Caco-2 (cell line): ENCODE data around the gene CLECL1. TPM values are rescaled to one million over a fixed set of nuclear protein-coding genes. Genes with fewer than 3 reads are reported as not detected.

Experiments used
- BruUV-seq: library from RNA; stranded (reverse); fragments of 400-500 nt; replicated peaks from 2 replicates; lab custom pipeline; 2021; lab: Mats Ljungman, UMichigan
- CTCF ChIA-PET: fragments of 300-600 bp; sonication (Branson Sonifier 250); formaldehyde crosslinking; loops from one replicate; lab custom pipeline; 2022; ENCODE audit warnings: antibody characterized with exemption; lab: Charles Lee
- POLR2A ChIA-PET: fragments of 300-600 bp; sonication (Branson Sonifier 250); formaldehyde crosslinking; loops from one replicate; lab custom pipeline; 2022; ENCODE audit warnings: antibody characterized with exemption; lab: Charles Lee
- DNase-seq, 2 experiments: peaks; one replicate each; pipeline versions ENCODE4 v3.0.0 to v3.0.0-alpha.2; 2020 to 2022
- H3K27me3 ChIP-seq: replicated peaks from 2 replicates; pipeline ENCODE4 v1.6.0; 2011; ENCODE audit warnings: low read length; ENCODE audit not compliant: control insufficient read depth, insufficient read depth
- H3K36me3 ChIP-seq: 2 replicates; pipeline ENCODE4 v1.5.1; 2011; ENCODE audit warnings: low read length; ENCODE audit not compliant: control insufficient read depth, insufficient read depth
- H3K4me1 ChIP-seq: fragments of 250-450 bp; sonication (Bioruptor Pico); 2 replicates; pipeline ENCODE4 v1.5.1; 2020; ENCODE audit warnings: mild to moderate bottlenecking
- H3K4me3 ChIP-seq: 2 replicates; pipeline ENCODE4 v1.5.1; 2011; ENCODE audit warnings: low read depth, mild to moderate bottlenecking, control low read depth, low read length
- H3K9me3 ChIP-seq: fragments of 250-450 bp; sonication (Bioruptor Pico); 2 replicates; pipeline ENCODE4 v1.5.1; 2020; ENCODE audit warnings: mild to moderate bottlenecking, moderate library complexity
- H3K27ac Mint-ChIP-seq: one replicate; pipeline ENCODE4 v1.8.0; 2022; ENCODE audit warnings: mixed read lengths; ENCODE audit not compliant: unreplicated experiment
- H3K27me3 Mint-ChIP-seq: one replicate; pipeline ENCODE4 v1.8.0; 2022; ENCODE audit warnings: mixed read lengths; ENCODE audit not compliant: insufficient read depth, unreplicated experiment
- H3K36me3 Mint-ChIP-seq: one replicate; pipeline ENCODE4 v1.8.0; 2022; ENCODE audit warnings: mild to moderate bottlenecking, mixed read lengths; ENCODE audit not compliant: insufficient read depth, unreplicated experiment
- H3K4me1 Mint-ChIP-seq: one replicate; pipeline ENCODE4 v1.8.0; 2022; ENCODE audit warnings: low read depth, mixed read lengths; ENCODE audit not compliant: unreplicated experiment
- H3K4me3 Mint-ChIP-seq: one replicate; pipeline ENCODE4 v1.8.0; 2022; ENCODE audit warnings: mild to moderate bottlenecking, moderate library complexity, mixed read lengths; ENCODE audit not compliant: unreplicated experiment
- H3K9me3 Mint-ChIP-seq: one replicate; pipeline ENCODE4 v1.8.0; 2022; ENCODE audit warnings: mixed read lengths; ENCODE audit not compliant: unreplicated experiment
- intact Hi-C: fragments of 100-400 bp; cut with micrococcal nuclease; formaldehyde crosslinking; loops from one replicate; pipeline ENCODE4 v1.10.0; 2022; ENCODE audit not compliant: unreplicated experiment
- total RNA-seq: library from RNA; stranded (reverse); gene quantifications from 2 replicates; pipeline ENCODE4 v1.2.3, GENCODE V29; 2022
- TF ChIP-seq, protein P1 (sequence below), 2 experiments: fragments of 200-600 bp in 1 of 2; IDR thresholded peaks; 1 replicate in 1 of 2; 2 replicates in 1 of 2; pipeline versions ENCODE4 v1.5.1 to v1.8.0; 2011 to 2022; ENCODE audit warnings: antibody characterized with exemption in 1 of 2, control low read depth in 1 of 2, inconsistent platforms in 1 of 2, low read depth in 1 of 2, low read length in 1 of 2, mild to moderate bottlenecking in 1 of 2, moderate library complexity in 1 of 2; ENCODE audit not compliant: insufficient read depth in 1 of 2, severe bottlenecking in 1 of 2, unreplicated experiment in 1 of 2

CLECL1 gene
- total RNA-seq, 1 experiment from 2014 or later = not detected

GRCh38 chr12:9755567-9755966 is 22.7 kb upstream of the CLECL1 start:
- H3K27me3 Mint-ChIP-seq = peaks cover 17% of the 10 kb centered on the region
- ChIA-PET POLR2A (no interaction called here), CTCF (interaction anchor here (1.5 kb wide), 1 partner anchor 13 kb away, joined by 5 read pairs; no protein-coding TSS in a partner anchor)
- no peak overlapping the region for H3K4me3 ChIP-seq
- H3K4me1 Mint-ChIP-seq = peaks cover 2% of the 10 kb centered on the region
- no peaks in the 10 kb centered on the region for H3K27me3 ChIP-seq
- no TSS peak for BruUV-seq
- H3K4me1 ChIP-seq = no peaks in the 10 kb centered on the region
- no peak overlapping the region for H3K27ac Mint-ChIP-seq
- no peak for DNase-seq
- H3K36me3 Mint-ChIP-seq = no peaks in the 10 kb centered on the region
- no peaks in the 10 kb centered on the region for H3K9me3 ChIP-seq
- no peaks in the 10 kb centered on the region for H3K36me3 ChIP-seq
- intact Hi-C loops = no loop called here
- H3K9me3 Mint-ChIP-seq = no peaks in the 10 kb centered on the region
- TF ChIP-seq, protein P1, sequence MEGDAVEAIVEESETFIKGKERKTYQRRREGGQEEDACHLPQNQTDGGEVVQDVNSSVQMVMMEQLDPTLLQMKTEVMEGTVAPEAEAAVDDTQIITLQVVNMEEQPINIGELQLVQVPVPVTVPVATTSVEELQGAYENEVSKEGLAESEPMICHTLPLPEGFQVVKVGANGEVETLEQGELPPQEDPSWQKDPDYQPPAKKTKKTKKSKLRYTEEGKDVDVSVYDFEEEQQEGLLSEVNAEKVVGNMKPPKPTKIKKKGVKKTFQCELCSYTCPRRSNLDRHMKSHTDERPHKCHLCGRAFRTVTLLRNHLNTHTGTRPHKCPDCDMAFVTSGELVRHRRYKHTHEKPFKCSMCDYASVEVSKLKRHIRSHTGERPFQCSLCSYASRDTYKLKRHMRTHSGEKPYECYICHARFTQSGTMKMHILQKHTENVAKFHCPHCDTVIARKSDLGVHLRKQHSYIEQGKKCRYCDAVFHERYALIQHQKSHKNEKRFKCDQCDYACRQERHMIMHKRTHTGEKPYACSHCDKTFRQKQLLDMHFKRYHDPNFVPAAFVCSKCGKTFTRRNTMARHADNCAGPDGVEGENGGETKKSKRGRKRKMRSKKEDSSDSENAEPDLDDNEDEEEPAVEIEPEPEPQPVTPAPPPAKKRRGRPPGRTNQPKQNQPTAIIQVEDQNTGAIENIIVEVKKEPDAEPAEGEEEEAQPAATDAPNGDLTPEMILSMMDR (IDR thresholded peaks at IDR 0.05; ENCODE audit: insufficient read depth in 1 of 2, low read depth in 1 of 2, low read length in 1 of 2, severe bottlenecking in 1 of 2, unreplicated experiment in 1 of 2) = no peak
- H3K4me3 Mint-ChIP-seq = no peak overlapping the region

- ChIA-PET CTCF (interaction anchor here (1.5 kb wide), 1 partner anchor 12 kb away, joined by 5 read pairs; no protein-coding TSS in a partner anchor), POLR2A (no interaction called here)
- no peaks in the 10 kb centered on the region for H3K27me3 ChIP-seq
- Mint-ChIP-seq H3K4me3 (no peak overlapping the region), H3K36me3 (no peaks in the 10 kb centered on the region), H3K27me3 (peaks cover 17% of the 10 kb centered on the region), H3K4me1 (peaks cover 6% of the 10 kb centered on the region), H3K9me3 (no peaks in the 10 kb centered on the region), H3K27ac (no peak overlapping the region)
- no peaks in the 10 kb centered on the region for H3K36me3 ChIP-seq
- H3K9me3 ChIP-seq = no peaks in the 10 kb centered on the region
- intact Hi-C loops = no loop called here
- no peak for DNase-seq
- no peaks in the 10 kb centered on the region for H3K4me1 ChIP-seq
- TF ChIP-seq, protein P1 (IDR thresholded peaks at IDR 0.05; ENCODE audit: insufficient read depth in 1 of 2, low read depth in 1 of 2, low read length in 1 of 2, severe bottlenecking in 1 of 2, unreplicated experiment in 1 of 2) = no peak
- no TSS peak for BruUV-seq
- no peak overlapping the region for H3K4me3 ChIP-seq
Observed at GRCh38 chr12:9755035-9755434, 22.1 kb upstream of the CLECL1 start.

DNA sequence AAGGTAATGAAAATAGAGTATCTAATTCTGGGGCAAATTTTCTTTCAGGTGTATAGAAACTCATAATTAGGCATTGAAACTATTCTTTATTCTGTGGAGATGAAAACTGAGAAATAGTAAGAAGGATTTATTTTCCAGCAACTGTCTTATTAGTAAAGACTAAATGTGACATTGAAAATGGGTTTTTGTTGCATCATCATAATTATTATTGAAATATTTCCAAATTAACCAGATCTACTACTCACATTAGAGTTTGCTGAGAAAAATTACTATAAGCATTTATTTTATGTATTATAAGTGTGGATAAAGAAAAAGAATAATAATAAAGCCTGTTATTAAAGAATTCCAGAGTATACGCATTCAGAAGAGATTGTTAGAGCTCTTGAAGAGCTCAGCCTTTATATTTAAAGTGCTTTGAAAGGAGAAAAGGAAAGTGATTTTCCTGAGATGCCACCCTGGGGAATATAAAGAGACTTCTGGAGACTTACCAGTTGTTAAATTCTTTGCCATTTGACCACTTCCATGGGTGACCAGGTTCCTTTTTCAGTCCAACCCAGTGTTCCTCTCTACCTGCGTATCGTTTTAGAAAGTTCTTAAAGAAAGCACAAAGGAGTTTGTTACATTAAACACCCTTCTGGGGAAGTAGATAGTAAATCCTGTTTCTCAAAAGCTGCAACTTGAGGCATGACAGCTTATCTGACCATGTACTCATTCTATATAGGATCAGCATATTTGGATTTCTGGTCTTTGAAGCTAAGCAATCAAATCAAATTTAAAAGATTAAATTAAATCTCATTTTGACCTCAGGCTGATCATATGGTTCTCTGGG is 21.4 kb upstream of the CLECL1 start:
- Mint-ChIP-seq H3K4me3 (no peak overlapping the region), H3K27me3 (peaks cover 12% of the 10 kb centered on the region), H3K27ac (no peak overlapping the region), H3K36me3 (no peaks in the 10 kb centered on the region), H3K9me3 (no peaks in the 10 kb centered on the region), H3K4me1 (peaks cover 6% of the 10 kb centered on the region)
- H3K9me3 ChIP-seq = no peaks in the 10 kb centered on the region
- TF ChIP-seq, protein P1 (IDR thresholded peaks at IDR 0.05; ENCODE audit: insufficient read depth in 1 of 2, low read depth in 1 of 2, low read length in 1 of 2, severe bottlenecking in 1 of 2, unreplicated experiment in 1 of 2) = no peak
- DNase-seq = no peak
- no peaks in the 10 kb centered on the region for H3K36me3 ChIP-seq
- CTCF ChIA-PET = interaction anchor here (1.5 kb wide), 1 partner anchor 11 kb away, joined by 5 read pairs; no protein-coding TSS in a partner anchor
- no peaks in the 10 kb centered on the region for H3K27me3 ChIP-seq
- POLR2A ChIA-PET = no interaction called here
- BruUV-seq = no TSS peak
- no peaks in the 10 kb centered on the region for H3K4me1 ChIP-seq
- H3K4me3 ChIP-seq = no peak overlapping the region
- intact Hi-C loops = no loop called here
